Measurements from ENCODE around the gene TRIM65. TPM values are rescaled to one million over a fixed set of nuclear protein-coding genes. Genes with fewer than 3 reads are reported as not detected.

The TRIM65 gene
- total and polyA plus RNA-seq, 2 of the 13 experiments (the other 11 are each of a cell fraction or from before 2014, with no cell fraction given): 10.3 to 22.4 TPM

- TF ChIP-seq ZUFSP (CRISPR knock-in tag; IDR thresholded peaks at IDR 0.05; ENCODE audit: borderline replicate concordance): no peak
- no peak for TF ChIP-seq ZNF142 (CRISPR knock-in tag; IDR thresholded peaks at IDR 0.05)
- TF ChIP-seq KAT8 (CRISPR knock-in tag; IDR thresholded peaks at IDR 0.05): peak; percentile 96
- 0 out of 2 replicates have a peak, but pooled peaks have one; percentile 36 for TF ChIP-seq ZNF713 (CRISPR knock-in tag; IDR thresholded peaks at IDR 0.05)
- peak; percentile 56; the same call in 1 of the 2 replicates for TF ChIP-seq MXD3 (CRISPR knock-in tag; IDR thresholded peaks at IDR 0.05)
- peak; percentile 78; the same call in 1 of the 2 replicates for TF ChIP-seq SPEN (CRISPR knock-in tag; IDR thresholded peaks at IDR 0.05; ENCODE audit: low read depth)
- TF ChIP-seq BRF2 (CRISPR knock-in tag; IDR thresholded peaks at IDR 0.05): 0 out of 2 replicates have a peak, but pooled peaks have one; percentile 54
- 0 out of 2 replicates have a peak, but pooled peaks have one; percentile 56 for TF ChIP-seq ZBTB43 (CRISPR knock-in tag; conservative IDR thresholded peaks at IDR 0.05)
- TF ChIP-seq HDAC2 (CRISPR knock-in tag; IDR thresholded peaks at IDR 0.05): peak; percentile 79
- peak; percentile 97 for TF ChIP-seq AGO2 (optimal IDR thresholded peaks at IDR 0.05; ENCODE audit: low read depth, low read length)
- no peak for TF ChIP-seq LCORL (IDR thresholded peaks at IDR 0.05)
- TF ChIP-seq LCORL (CRISPR knock-in tag; IDR thresholded peaks at IDR 0.05): peak; percentile 96
- no peak for TF ChIP-seq MAFF (IDR thresholded peaks at IDR 0.05; ENCODE audit: low read depth, low read length)
- no peak for TF ChIP-seq SSRP1 (CRISPR knock-in tag; IDR thresholded peaks at IDR 0.05)
- no peak for TF ChIP-seq MTA3 (CRISPR knock-in tag; IDR thresholded peaks at IDR 0.05)
- peak; percentile 69 for TF ChIP-seq ZNF605 (CRISPR knock-in tag; IDR thresholded peaks at IDR 0.05)
- peak; percentile 69; the same call in 1 of the 2 replicates for TF ChIP-seq ZNF430 (CRISPR knock-in tag; IDR thresholded peaks at IDR 0.05)
- 0 out of 2 replicates have a peak, but pooled peaks have one; percentile 32 for TF ChIP-seq SP140L (CRISPR knock-in tag; IDR thresholded peaks at IDR 0.05; ENCODE audit: borderline replicate concordance)
- TF ChIP-seq ZNF879 (CRISPR knock-in tag; IDR thresholded peaks at IDR 0.05): no peak
- no peak for TF ChIP-seq ZNF383 (CRISPR knock-in tag; IDR thresholded peaks at IDR 0.05; ENCODE audit: borderline replicate concordance)
Observed at GRCh38 chr17:75855310-75856061, 41.3 kb downstream of the TRIM65 start, which contains the start of gene WBP2 (continued).

All from HepG2 (cell line).